Esophagus muscularis mucosa (tissue), 4 donors: ENCODE measurements around the gene PNN. TPM values are rescaled to one million over a fixed set of nuclear protein-coding genes. Genes with fewer than 3 reads are reported as not detected.
"Not testable (repeated sequence)": the region's sequence is repeated elsewhere in the genome, so short reads cannot be mapped to it uniquely, and the experiment has no call there.

Source experiments
- DNase-seq: peaks from one replicate; pipeline ENCODE4 v3.0.0-alpha.2; 2017; ENCODE audit errors: extremely low spot score
- H3K27ac ChIP-seq, 4 donors: fragments of 200-600 bp; sonication (generic); replicated peaks in 1 of 4; 1 replicate in 3 of 4; 2 replicates in 1 of 4; pipeline ENCODE4 v1.5.1; 2016 to 2019; ENCODE audit warnings: mild to moderate bottlenecking in 1 of 4
- H3K27me3 ChIP-seq, 4 donors: fragments of 200-600 bp; sonication (generic); one replicate each; pipeline versions ENCODE4 v1.5.1 to v1.6.0; 2016 to 2019
- H3K36me3 ChIP-seq, 4 donors: fragments of 200-600 bp; sonication (generic); one replicate each; pipeline ENCODE4 v1.5.1; 2016 to 2019
- H3K4me1 ChIP-seq, 4 donors: fragments of 200-600 bp; sonication (generic); one replicate each; pipeline ENCODE4 v1.5.1; 2016 to 2019
- H3K4me3 ChIP-seq, 4 donors: fragments of 200-600 bp; sonication (generic); 1 replicate in 2 of 4; 2 replicates in 2 of 4; pipeline ENCODE4 v1.5.1; 2016 to 2019; ENCODE audit warnings: mild to moderate bottlenecking in 4 of 4, moderate library complexity in 1 of 4
- H3K9me3 ChIP-seq, 4 donors: fragments of 200-600 bp; sonication (generic); 1 replicate in 3 of 4; 2 replicates in 1 of 4; pipeline ENCODE4 v1.5.1; 2016 to 2019
- EP300 ChIP-seq: sonication (generic); formaldehyde crosslinking; IDR thresholded peaks from one replicate; pipeline ENCODE4 v1.6.1; 2017; ENCODE audit warnings: antibody characterized with exemption
- POLR2A ChIP-seq: fragments of 450-650 bp; IDR thresholded peaks from one replicate; pipeline ENCODE4 v1.6.1; 2017; ENCODE audit warnings: antibody characterized with exemption, moderate library complexity, mild to moderate bottlenecking, low read depth
- POLR2AphosphoS5 ChIP-seq, 2 donors: sonication (generic); formaldehyde crosslinking; IDR thresholded peaks; one replicate each; pipeline ENCODE4 v1.6.1; 2017; ENCODE audit warnings: antibody characterized with exemption in 2 of 2
- WGBS: methylation state at CpG from one replicate; pipeline ENCODE4 v1.1.5; 2018; 5-methylcytosine and 5-hydroxymethylcytosine counted together
- intact Hi-C: fragments of 100-400 bp; cut with DNase I; formaldehyde crosslinking; loops from one replicate; pipeline ENCODE4 v1.15.1; 2023
- total RNA-seq, 4 donors: library from RNA; depleted of rRNA; stranded (reverse); fragments of >200 nt; gene quantifications; one replicate each; pipeline versions ENCODE4 v1.1.0 to v1.2.1, GENCODE V29; 2016
- TF ChIP-seq, protein P1 (sequence below), 3 experiments: fragments of 200-600 bp in 2 of 3; fragments of 450-650 bp in 1 of 3; sonication (generic) in 2 of 3; IDR thresholded peaks; one replicate each; pipeline ENCODE4 v1.5.1; 2017 to 2019; ENCODE audit warnings: antibody characterized with exemption in 3 of 3, mild to moderate bottlenecking in 2 of 3, moderate library complexity in 1 of 3

Gene PNN
- total RNA-seq, 4 donors from 2014 or later, result 21.0 to 32.8 (median 21.6) TPM

DNA sequence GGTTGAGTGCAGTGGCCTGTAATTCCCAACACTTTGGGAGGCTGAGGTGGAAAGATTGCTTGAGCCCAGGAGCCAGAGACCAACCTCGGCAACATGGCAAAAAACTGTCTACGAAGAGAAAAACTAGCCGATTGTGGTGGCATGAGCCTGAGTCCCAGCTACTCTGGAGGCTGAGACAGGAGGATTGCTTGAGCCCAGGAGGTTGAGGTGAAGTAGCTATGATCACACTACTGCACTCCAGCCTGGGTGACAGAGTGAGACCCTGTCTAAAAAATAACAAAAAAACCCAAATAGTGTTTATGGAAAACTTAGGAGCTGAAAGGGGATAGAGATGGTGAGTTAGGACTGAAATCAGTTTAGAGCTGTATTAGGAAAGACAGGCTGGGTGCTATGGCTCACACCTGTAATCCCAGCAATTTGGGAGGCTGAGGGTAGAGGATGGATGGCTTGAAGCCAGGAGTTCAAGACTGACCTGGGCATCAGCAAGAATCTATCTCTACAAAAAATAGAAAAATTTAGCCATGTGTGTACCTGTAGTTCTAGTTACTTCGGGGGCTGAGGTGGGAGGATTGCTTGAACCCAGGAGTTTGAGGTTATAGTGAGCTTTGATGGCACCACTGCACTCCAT, 9.7 kb downstream of the PNN start:
- Histone ChIP-seq H3K36me3 (peaks cover 30 to 57% (median 53%) of the 10 kb centered on the region in 4 donors), H3K27ac (no peak overlapping the region), H3K9me3 (no peaks in the 10 kb centered on the region), H3K4me1 (peaks cover 0 to 5% (median 3%) of the 10 kb centered on the region in 4 donors), H3K4me3 (no peak overlapping the region), H3K27me3 (no peaks in the 10 kb centered on the region)
- WGBS, result 98% methylated on average over 4 of the region's 4 CpGs
- no peak for DNase-seq
- intact Hi-C loops, result no loop called here
- no peak for TF ChIP-seq POLR2AphosphoS5 (IDR thresholded peaks at IDR 0.05)
- TF ChIP-seq, protein P1, sequence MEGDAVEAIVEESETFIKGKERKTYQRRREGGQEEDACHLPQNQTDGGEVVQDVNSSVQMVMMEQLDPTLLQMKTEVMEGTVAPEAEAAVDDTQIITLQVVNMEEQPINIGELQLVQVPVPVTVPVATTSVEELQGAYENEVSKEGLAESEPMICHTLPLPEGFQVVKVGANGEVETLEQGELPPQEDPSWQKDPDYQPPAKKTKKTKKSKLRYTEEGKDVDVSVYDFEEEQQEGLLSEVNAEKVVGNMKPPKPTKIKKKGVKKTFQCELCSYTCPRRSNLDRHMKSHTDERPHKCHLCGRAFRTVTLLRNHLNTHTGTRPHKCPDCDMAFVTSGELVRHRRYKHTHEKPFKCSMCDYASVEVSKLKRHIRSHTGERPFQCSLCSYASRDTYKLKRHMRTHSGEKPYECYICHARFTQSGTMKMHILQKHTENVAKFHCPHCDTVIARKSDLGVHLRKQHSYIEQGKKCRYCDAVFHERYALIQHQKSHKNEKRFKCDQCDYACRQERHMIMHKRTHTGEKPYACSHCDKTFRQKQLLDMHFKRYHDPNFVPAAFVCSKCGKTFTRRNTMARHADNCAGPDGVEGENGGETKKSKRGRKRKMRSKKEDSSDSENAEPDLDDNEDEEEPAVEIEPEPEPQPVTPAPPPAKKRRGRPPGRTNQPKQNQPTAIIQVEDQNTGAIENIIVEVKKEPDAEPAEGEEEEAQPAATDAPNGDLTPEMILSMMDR (IDR thresholded peaks at IDR 0.05), result no peak
- TF ChIP-seq EP300, result no peak
- no peak for TF ChIP-seq POLR2A

DNA sequence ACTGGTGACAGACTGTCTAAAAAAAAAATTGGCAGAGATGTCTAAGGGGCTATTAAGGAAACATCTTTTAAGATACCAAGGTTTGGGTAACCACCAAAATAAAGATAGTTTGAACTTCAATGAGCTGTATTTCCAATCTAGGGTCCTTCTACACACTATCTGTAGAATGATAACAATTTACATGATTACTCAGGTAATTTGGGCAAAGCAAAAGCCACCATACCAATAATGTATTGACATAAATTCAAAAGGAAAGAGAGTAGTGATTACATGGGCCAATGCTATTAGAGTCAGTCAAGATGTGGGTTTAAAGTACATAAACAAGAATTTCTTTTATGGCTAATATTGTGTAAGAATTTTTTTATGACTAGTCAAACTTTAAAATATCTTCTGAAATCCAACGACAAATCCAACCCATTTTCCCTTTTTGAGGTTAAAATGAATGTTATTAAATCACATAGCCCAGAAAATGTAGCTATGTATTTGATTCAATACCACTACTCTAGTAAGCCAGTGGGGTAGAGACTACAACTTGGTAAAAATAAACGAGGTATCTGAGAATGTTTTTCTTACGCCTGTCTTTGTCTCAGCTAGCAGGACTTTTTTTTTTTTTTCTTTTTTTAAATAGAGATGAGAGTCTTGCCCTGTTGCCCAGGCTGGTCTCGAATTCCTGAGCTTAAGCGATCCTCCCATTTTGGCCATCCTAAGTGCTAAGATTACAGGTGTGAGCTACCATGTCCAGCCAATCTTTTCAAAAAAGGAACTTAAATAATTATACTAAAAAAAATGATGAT, 10.4 kb downstream of the PNN start:
- WGBS, result 93% methylated on average over 5 of the region's 5 CpGs
- Histone ChIP-seq H3K27ac (no peak overlapping the region), H3K4me1 (peaks cover 0 to 5% (median 3%) of the 10 kb centered on the region in 4 donors), H3K27me3 (no peaks in the 10 kb centered on the region), H3K36me3 (peaks cover 24 to 50% (median 47%) of the 10 kb centered on the region in 4 donors), H3K9me3 (no peaks in the 10 kb centered on the region), H3K4me3 (no peak overlapping the region)
- no peak for DNase-seq
- intact Hi-C loops, result no loop called here
- TF ChIP-seq POLR2AphosphoS5 (IDR thresholded peaks at IDR 0.05), result no peak
- no peak for TF ChIP-seq EP300
- no peak for TF ChIP-seq POLR2A
- TF ChIP-seq, protein P1 (IDR thresholded peaks at IDR 0.05), result no peak

DNA sequence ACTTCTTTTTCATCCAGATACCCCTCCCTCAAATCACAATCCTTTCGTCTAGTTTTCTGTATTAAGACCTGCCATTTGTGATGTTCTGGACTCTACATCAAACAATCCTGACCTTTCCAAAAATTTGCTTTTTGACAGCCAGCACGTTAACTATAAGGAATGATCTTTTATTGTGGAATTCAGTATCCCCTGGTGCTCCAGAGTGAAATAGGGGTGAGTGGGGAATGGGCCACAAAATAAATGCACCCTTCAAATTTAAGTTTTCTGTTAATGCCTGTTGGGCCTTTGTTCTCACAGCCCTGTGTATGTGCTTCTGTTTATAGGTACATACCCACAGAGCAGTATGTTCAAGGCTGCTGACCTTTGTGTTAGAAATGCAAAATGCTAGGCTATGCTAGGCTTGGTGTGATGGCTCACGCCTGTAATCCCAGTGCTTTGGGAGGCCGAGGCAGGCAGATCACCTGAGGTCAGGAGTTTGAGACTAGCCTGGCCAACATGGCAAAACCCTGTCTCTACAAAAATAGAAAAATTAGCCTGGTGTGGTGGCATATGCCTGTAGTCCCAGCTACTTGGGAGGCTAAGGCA, 12.0 kb downstream of the PNN start:
- DNase-seq, result no peak
- no peak overlapping the region for H3K4me3 ChIP-seq
- peaks cover 10 to 34% (median 31%) of the 10 kb centered on the region in 4 donors for H3K36me3 ChIP-seq
- intact Hi-C loops, result no loop called here
- TF ChIP-seq POLR2AphosphoS5 (IDR thresholded peaks at IDR 0.05), result peak in 1 of 2 donors; percentile 7
- TF ChIP-seq EP300, result no peak
- no peak for TF ChIP-seq POLR2A
- H3K27me3 ChIP-seq, result no peaks in the 10 kb centered on the region
- H3K9me3 ChIP-seq, result no peaks in the 10 kb centered on the region
- 77% methylated on average over 4 of the region's 4 CpGs for WGBS
- H3K4me1 ChIP-seq, result no peaks in the 10 kb centered on the region
- H3K27ac ChIP-seq, result no peak overlapping the region

GRCh38 chr14:39203659-39204606, 28.9 kb downstream of the PNN start:
- H3K4me1 ChIP-seq, result no peaks in the 10 kb centered on the region
- no peaks in the 10 kb centered on the region for H3K27me3 ChIP-seq
- intact Hi-C loops, result no loop called here
- no peak overlapping the region for H3K27ac ChIP-seq
- no peak for TF ChIP-seq POLR2AphosphoS5 (IDR thresholded peaks at IDR 0.05)
- TF ChIP-seq, protein P1 (IDR thresholded peaks at IDR 0.05), result no peak
- TF ChIP-seq POLR2A, result no peak
- no peak for TF ChIP-seq EP300
- H3K36me3 ChIP-seq, result no peaks in the 10 kb centered on the region
- no peak overlapping the region for H3K4me3 ChIP-seq
- WGBS, result 84% methylated on average over 5 of the region's 5 CpGs
- H3K9me3 ChIP-seq, result no peaks in the 10 kb centered on the region
- DNase-seq, result no peak

- H3K4me3 ChIP-seq, H3K9me3 ChIP-seq, H3K27ac ChIP-seq, DNase-seq, H3K36me3 ChIP-seq, H3K27me3 ChIP-seq, H3K4me1 ChIP-seq, intact Hi-C loops: not testable (repeated sequence)
- 85% methylated on average over 2 of the region's 2 CpGs for WGBS
Measured at GRCh38 chr14:39207430-39207829, 32.4 kb downstream of the PNN start.
